Neuron (in vitro differentiated cells): ENCODE data around the gene LENG9.
A peak's percentile ranks its signal among the peaks of the same experiment; 100 is the strongest.

Source experiments
- H2AFZ ChIP-seq: one replicate; pipeline ENCODE4 v1.6.1; 2013; ENCODE audit warnings: low read depth, mild to moderate bottlenecking, inconsistent platforms, low read length, moderate library complexity
- H3K27me3 ChIP-seq: one replicate; pipeline ENCODE4 v1.6.1; 2013; ENCODE audit warnings: low read length; ENCODE audit not compliant: insufficient read depth
- H3K36me3 ChIP-seq: one replicate; pipeline ENCODE4 v1.6.1; 2013; ENCODE audit warnings: low read length; ENCODE audit not compliant: insufficient read depth
- H3K4me1 ChIP-seq: one replicate; pipeline ENCODE4 v1.6.1; 2013; ENCODE audit warnings: low read length; ENCODE audit not compliant: insufficient read depth
- H3K4me3 ChIP-seq: 2 replicates; pipeline ENCODE4 v1.5.1; 2013; ENCODE audit warnings: mild to moderate bottlenecking, low read length, moderate library complexity
- H3K9me3 ChIP-seq: one replicate; pipeline ENCODE4 v1.6.1; 2013; ENCODE audit warnings: low read length

Gene LENG9

DNA sequence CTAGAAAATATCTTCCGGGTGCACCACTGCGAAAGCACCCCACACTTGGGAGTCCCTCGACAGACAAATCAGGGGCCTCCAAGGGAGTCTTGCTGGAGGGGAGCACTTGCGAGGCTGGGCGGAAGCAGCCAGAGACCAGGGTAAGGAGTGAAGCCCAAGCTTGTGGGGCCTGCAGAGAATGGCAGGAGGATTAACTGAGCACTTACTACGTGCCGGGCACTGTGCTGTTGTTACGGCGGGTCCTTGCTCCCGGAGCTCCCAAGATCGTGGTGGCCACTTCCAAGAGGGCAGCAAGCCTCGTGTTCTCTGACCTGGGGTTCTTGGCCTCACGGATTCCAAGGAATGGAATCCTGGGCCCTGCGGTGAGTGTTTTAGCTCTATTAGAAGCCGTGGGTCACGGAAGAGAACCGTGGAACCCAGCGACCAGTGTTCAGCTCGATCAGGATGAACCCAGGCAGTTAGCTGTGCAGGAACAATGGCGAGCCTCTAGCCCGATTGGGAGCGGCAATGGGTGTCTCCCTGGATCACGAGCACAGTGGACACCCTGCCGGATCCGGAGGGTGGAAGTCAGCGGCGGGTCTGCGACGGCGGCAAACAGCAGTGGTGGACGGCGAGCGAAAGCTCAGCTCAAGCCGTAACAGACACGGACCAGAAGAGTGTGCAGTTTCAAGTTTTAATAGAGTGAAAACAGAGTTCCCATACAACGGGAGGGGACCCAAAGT lies 38.8 kb downstream of the LENG9 start:
- Histone ChIP-seq H3K4me3 (no peak overlapping the region), H3K9me3 (no peaks in the 10 kb centered on the region), H3K36me3 (peaks cover 62% of the 10 kb centered on the region), H3K4me1 (peaks cover 25% of the 10 kb centered on the region), H3K27me3 (no peaks in the 10 kb centered on the region), H2AFZ (no peak overlapping the region)

DNA sequence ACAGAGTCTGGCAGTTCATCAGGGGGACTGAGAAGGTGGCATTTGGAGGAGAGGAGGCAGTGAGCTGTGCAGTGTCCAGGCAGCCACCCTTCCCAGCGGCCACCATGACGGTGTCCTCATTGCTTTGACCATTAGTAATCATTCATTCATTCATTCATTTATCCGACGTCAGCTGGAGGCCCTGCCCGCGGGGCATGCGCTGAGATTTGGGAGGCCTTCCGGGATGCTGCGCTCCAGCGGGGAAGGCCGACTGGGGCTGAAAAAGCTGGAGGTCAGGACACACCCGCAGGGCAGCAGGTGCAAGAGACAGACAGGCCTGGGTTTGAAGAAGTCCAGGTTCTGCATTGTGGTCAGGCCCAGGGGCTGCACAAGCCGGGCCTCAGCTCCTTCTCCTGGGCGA lies 39.4 kb downstream of the LENG9 start:
- H3K27me3 ChIP-seq, result no peaks in the 10 kb centered on the region
- H3K36me3 ChIP-seq, result peaks cover 67% of the 10 kb centered on the region
- no peaks in the 10 kb centered on the region for H3K9me3 ChIP-seq
- no peak overlapping the region for H2AFZ ChIP-seq
- peaks cover 29% of the 10 kb centered on the region for H3K4me1 ChIP-seq
- no peak overlapping the region for H3K4me3 ChIP-seq

DNA sequence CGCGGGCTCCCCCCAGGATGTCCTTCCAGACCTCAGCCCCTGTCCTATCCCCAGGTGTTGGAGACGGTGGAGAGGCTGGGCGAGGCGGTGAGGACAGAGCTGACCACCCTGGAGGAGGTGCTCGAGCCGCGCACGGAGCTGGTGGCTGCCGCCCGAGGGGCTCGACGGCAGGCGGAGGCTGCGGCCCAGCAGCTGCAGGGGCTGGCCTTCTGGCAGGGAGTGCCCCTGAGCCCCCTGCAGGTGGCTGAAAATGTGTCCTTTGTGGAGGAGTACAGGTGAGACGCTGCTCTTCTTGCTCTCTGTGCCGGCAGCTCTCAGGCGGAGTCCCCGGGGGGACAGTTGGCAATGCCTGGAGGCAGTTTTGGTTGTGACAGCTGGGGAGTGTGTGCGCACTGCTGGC lies 41.4 kb downstream of the LENG9 start:
- H3K4me1 ChIP-seq, result peaks cover 50% of the 10 kb centered on the region
- H2AFZ ChIP-seq, result no peak overlapping the region
- no peaks in the 10 kb centered on the region for H3K27me3 ChIP-seq
- H3K9me3 ChIP-seq, result no peaks in the 10 kb centered on the region
- H3K4me3 ChIP-seq, result no peak overlapping the region
- peaks cover 66% of the 10 kb centered on the region for H3K36me3 ChIP-seq

DNA sequence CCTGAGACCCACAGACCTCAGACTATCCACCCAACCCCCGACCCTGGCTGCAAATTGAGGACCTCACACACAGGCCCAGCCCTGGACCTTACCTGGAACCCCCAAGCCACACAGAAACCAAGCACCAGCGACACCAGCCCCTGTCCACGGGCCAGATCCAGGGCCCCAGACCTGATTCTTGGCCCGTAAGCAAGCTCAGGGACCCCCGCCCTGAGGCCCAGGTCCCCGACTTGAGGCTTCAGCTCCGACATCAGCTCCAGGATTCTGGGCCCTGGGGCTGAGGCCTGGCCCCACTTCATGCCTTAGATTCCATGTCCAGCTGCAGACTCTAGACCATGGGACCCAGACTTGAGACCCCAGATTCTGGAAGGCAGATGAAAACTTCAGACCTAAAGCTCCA lies 42.1 kb downstream of the LENG9 start:
- H3K27me3 ChIP-seq, result no peaks in the 10 kb centered on the region
- H3K36me3 ChIP-seq, result peaks cover 67% of the 10 kb centered on the region
- H3K4me1 ChIP-seq, result peaks cover 56% of the 10 kb centered on the region
- no peak overlapping the region for H3K4me3 ChIP-seq
- no peaks in the 10 kb centered on the region for H3K9me3 ChIP-seq
- no peak overlapping the region for H2AFZ ChIP-seq

- H3K4me1 ChIP-seq, result peaks cover 58% of the 10 kb centered on the region
- no peak overlapping the region for H2AFZ ChIP-seq
- H3K9me3 ChIP-seq, result no peaks in the 10 kb centered on the region
- H3K27me3 ChIP-seq, result no peaks in the 10 kb centered on the region
- H3K4me3 ChIP-seq, result no peak overlapping the region
- H3K36me3 ChIP-seq, result peaks cover 63% of the 10 kb centered on the region
Observed at GRCh38 chr19:54421169-54421516, 42.4 kb downstream of the LENG9 start.

DNA sequence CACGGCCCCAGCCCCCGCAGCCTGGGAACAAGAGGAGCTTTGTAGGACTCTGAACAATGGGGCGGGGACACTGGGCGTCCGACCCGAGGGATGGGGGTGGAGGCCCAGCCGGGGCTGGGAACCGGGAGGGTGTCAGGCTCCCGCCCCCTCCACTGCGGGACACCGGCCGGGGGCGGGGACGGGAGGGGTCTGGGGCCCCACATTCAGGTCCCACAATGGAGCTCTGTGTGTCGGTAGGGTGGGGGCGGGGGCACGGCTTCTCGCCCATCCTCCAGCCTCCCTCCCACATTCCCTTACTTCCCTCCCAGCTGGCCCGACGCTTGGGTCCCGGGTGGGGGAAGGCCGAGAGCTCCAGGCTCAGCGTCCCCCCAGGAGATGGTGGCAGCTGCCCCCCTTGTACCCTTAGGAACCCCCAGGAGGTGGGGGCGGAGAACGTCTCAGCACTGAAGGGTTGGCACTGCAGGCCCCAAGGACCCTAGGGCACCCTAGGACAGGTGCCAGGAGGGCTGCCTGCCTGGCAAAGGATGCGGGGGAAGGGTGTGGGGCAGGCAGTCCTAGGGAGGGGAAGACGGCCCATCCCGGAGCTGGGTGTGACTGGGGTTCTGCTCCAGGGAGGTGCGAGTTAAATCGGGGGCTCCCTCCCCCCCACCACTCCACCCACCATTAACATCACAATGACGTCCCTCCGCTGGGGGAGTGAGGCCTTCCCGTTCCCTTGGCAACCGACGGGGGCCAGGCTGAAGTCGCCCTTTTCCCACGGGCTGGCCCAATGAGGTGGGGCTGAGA lies 43.0 kb downstream of the LENG9 start:
- Histone ChIP-seq H3K9me3 (no peaks in the 10 kb centered on the region), H3K27me3 (no peaks in the 10 kb centered on the region), H2AFZ (no peak overlapping the region), H3K4me3 (peak overlapping the region; percentile 36), H3K4me1 (peaks cover 58% of the 10 kb centered on the region), H3K36me3 (peaks cover 59% of the 10 kb centered on the region)

DNA sequence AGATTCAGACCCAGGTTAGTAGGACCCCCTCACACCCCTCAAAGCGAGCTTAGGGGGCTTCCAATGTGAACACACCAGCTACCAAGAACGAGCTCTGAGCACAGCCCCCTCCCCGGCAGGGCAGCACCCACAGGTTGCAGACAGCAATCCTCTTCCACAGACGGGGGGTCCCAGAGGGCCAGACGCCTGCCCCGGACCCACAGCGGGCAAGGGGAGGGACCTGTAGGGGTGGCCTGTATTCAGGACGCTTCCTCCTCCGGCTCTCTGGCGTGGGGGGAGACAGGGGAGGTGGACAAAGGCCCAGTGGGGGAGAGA lies 43.6 kb downstream of the LENG9 start:
- H3K36me3 ChIP-seq, result peaks cover 54% of the 10 kb centered on the region
- no peak overlapping the region for H2AFZ ChIP-seq
- peak overlapping the region; percentile 2 for H3K4me3 ChIP-seq
- no peaks in the 10 kb centered on the region for H3K27me3 ChIP-seq
- peaks cover 58% of the 10 kb centered on the region for H3K4me1 ChIP-seq
- no peaks in the 10 kb centered on the region for H3K9me3 ChIP-seq

DNA sequence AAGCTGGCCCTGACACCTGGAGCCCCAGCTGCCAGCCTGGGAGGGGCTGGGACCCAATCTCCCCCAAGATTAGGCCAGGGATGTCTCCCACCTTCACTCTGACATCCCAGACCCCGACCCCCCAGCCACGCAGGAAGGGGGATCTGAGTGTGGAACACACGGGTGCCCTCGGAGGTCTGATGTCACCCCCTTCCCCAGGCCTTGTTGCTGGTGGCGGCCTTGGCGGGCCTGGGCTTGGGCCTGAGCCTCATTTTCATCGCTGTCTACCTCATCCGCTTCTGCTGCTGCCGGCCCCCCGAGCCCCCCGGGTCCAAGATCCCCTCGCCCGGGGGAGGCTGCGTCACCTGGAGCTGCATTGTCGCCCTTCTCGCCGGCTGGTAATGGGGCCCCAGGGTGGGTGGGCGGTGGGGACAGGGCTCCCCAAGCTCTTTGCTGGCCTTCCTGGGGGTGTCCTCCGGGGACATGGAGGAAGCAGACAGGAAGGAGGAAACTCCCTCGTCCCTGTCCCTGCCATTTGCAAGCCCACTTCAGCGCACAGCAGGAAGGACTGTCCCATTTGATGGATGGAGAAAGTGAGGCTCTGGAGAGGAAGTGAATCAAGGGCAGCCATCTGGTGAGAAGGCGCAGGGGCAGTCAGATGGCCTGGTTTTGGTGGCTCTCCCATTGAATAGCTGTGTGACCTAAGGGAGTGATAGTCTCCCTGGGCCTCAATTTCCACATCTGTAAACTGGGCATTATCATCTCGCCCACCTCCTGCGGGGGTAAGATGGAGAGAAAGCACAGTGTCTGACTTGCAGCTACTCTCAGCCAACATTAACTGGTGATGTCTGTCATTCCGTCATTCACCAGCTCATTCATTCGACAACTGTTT lies 44.4 kb downstream of the LENG9 start:
- Histone ChIP-seq H3K27me3 (no peaks in the 10 kb centered on the region), H3K36me3 (peaks cover 46% of the 10 kb centered on the region), H2AFZ (no peak overlapping the region), H3K4me3 (no peak overlapping the region), H3K4me1 (peaks cover 58% of the 10 kb centered on the region), H3K9me3 (no peaks in the 10 kb centered on the region)

GRCh38 chr19:54418030-54418929 lies 45.3 kb downstream of the LENG9 start:
- peak overlapping the region; percentile 44 for H3K4me3 ChIP-seq
- H3K36me3 ChIP-seq, result peaks cover 39% of the 10 kb centered on the region
- no peaks in the 10 kb centered on the region for H3K27me3 ChIP-seq
- H3K4me1 ChIP-seq, result peaks cover 58% of the 10 kb centered on the region
- H3K9me3 ChIP-seq, result no peaks in the 10 kb centered on the region
- H2AFZ ChIP-seq, result no peak overlapping the region

- no peak overlapping the region for H2AFZ ChIP-seq
- H3K4me3 ChIP-seq, result peak overlapping the region; percentile 73
- H3K36me3 ChIP-seq, result peaks cover 28% of the 10 kb centered on the region
- H3K27me3 ChIP-seq, result no peaks in the 10 kb centered on the region
- no peaks in the 10 kb centered on the region for H3K9me3 ChIP-seq
- peaks cover 52% of the 10 kb centered on the region for H3K4me1 ChIP-seq
Observed at GRCh38 chr19:54416695-54417491, 46.7 kb downstream of the LENG9 start.

GRCh38 chr19:54415901-54416673 lies 47.5 kb downstream of the LENG9 start:
- no peak overlapping the region for H2AFZ ChIP-seq
- H3K4me1 ChIP-seq, result peaks cover 44% of the 10 kb centered on the region
- peaks cover 22% of the 10 kb centered on the region for H3K36me3 ChIP-seq
- no peaks in the 10 kb centered on the region for H3K27me3 ChIP-seq
- H3K4me3 ChIP-seq, result peak overlapping the region; percentile 73
- H3K9me3 ChIP-seq, result no peaks in the 10 kb centered on the region
